Liver (tissue), 3 donors: Measurements from ENCODE around the gene TGFBR3.

Source experiments
- GABPA ChIP-seq, 2 donors: IDR thresholded peaks in 1 of 2; conservative IDR thresholded peaks in 1 of 2; 2 replicates each; pipeline ENCODE4 v1.6.1; 2016; ENCODE audit warnings: antibody characterized with exemption in 2 of 2, mild to moderate bottlenecking in 1 of 2, moderate library complexity in 1 of 2
- JUND ChIP-seq, 2 donors: IDR thresholded peaks; 2 replicates each; pipeline ENCODE4 v1.6.1; 2016; ENCODE audit warnings: antibody characterized with exemption in 2 of 2
- NR2F2 ChIP-seq: IDR thresholded peaks from 2 replicates; pipeline ENCODE4 v1.6.1; 2016; ENCODE audit warnings: antibody characterized with exemption
- RXRA ChIP-seq, 2 donors: IDR thresholded peaks; 2 replicates each; pipeline ENCODE4 v1.6.1; 2017 to 2018; ENCODE audit warnings: antibody characterized with exemption in 2 of 2, mild to moderate bottlenecking in 1 of 2
- YY1 ChIP-seq: IDR thresholded peaks from 2 replicates; pipeline ENCODE4 v1.6.1; 2016; ENCODE audit warnings: antibody characterized with exemption, mild to moderate bottlenecking
- TF ChIP-seq, protein P1 (sequence below): fragments of 150-350 bp; IDR thresholded peaks from 2 replicates; pipeline ENCODE4 v1.5.1; 2017; ENCODE audit warnings: improper control_type of control experiment, low read depth, low read length; ENCODE audit not compliant: missing input control
- TF ChIP-seq, protein P2 (sequence below): IDR thresholded peaks from 2 replicates; pipeline ENCODE4 v1.6.1; 2016; ENCODE audit warnings: antibody characterized with exemption
- donor health status: healthy.
- donor health status: healthy.

DNA sequence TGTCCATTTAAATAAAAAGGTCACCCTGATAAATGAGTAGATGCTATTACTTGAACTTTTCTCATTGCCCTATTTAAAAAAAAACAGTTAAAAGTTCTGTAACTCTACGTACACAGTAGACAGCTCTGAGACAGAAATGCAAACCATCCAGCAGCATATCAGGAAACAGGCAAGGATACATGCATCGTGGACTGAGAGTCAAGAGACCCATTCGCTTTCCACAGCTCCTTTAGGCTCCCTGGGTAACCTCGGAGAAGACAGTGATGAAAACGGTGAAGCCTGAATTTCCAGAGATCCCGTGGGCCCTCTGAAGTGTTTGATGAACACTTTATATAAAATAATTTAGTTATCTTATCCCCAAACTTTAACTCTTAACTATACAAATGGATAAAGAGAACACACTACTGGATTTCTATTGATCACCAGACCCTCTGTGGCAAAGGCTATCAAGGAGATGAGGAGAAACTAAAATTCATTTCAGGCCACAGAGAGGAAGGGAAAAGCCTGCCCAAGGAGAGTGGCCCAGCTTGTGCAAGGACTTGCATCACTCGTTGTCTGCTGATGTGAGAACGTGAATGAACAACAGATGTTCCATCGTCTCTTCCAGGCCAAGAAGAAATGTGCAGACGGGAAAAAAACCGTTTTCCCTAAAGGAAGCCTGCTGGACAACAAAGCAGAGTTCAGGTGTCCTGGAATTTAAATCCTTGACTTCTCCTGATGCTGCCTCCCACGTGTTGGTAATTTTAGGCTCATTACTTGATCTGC, 131.0 kb downstream of the TGFBR3 start:
- TF ChIP-seq GABPA (IDR thresholded peaks at IDR 0.05 in 1 of 2, conservative IDR thresholded peaks at IDR 0.05 in 1 of 2) (no peak), NR2F2 (no peak), YY1 (no peak), RXRA (IDR thresholded peaks at IDR 0.05) (no peak), JUND (IDR thresholded peaks at IDR 0.05) (no peak)
- TF ChIP-seq, protein P1, sequence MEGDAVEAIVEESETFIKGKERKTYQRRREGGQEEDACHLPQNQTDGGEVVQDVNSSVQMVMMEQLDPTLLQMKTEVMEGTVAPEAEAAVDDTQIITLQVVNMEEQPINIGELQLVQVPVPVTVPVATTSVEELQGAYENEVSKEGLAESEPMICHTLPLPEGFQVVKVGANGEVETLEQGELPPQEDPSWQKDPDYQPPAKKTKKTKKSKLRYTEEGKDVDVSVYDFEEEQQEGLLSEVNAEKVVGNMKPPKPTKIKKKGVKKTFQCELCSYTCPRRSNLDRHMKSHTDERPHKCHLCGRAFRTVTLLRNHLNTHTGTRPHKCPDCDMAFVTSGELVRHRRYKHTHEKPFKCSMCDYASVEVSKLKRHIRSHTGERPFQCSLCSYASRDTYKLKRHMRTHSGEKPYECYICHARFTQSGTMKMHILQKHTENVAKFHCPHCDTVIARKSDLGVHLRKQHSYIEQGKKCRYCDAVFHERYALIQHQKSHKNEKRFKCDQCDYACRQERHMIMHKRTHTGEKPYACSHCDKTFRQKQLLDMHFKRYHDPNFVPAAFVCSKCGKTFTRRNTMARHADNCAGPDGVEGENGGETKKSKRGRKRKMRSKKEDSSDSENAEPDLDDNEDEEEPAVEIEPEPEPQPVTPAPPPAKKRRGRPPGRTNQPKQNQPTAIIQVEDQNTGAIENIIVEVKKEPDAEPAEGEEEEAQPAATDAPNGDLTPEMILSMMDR: no peak
- TF ChIP-seq, protein P2, sequence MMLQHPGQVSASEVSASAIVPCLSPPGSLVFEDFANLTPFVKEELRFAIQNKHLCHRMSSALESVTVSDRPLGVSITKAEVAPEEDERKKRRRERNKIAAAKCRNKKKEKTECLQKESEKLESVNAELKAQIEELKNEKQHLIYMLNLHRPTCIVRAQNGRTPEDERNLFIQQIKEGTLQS: no peak
